SH-SY5Y (cell line): Measurements from ENCODE around the gene RAPGEF5.

Source experiments
- GATA2 ChIP-seq: IDR thresholded peaks from 2 replicates; pipeline ENCODE4 v1.6.1; 2011; ENCODE audit warnings: mild to moderate bottlenecking, low read depth, low read length
- GATA3 ChIP-seq: IDR thresholded peaks from 2 replicates; pipeline ENCODE4 v1.6.1; 2011; ENCODE audit warnings: low read depth, mild to moderate bottlenecking, low read length, moderate library complexity

RAPGEF5 gene

GRCh38 chr7:22251281-22251680, 105.7 kb downstream of the RAPGEF5 start:
- TF ChIP-seq GATA2 (no peak), GATA3 (no peak)

- TF ChIP-seq GATA3: no peak
- TF ChIP-seq GATA2: no peak
Observed at GRCh38 chr7:22250390-22250789, 106.6 kb downstream of the RAPGEF5 start.

GRCh38 chr7:22248111-22248809, 108.7 kb downstream of the RAPGEF5 start:
- TF ChIP-seq GATA2 (no peak), GATA3 (no peak)

GRCh38 chr7:22241805-22242390, 115.1 kb downstream of the RAPGEF5 start:
- TF ChIP-seq GATA3 (no peak), GATA2 (no peak)

- TF ChIP-seq GATA2 (no peak), GATA3 (no peak)
Observed at GRCh38 chr7:22240904-22241571, 115.9 kb downstream of the RAPGEF5 start.

- no peak for TF ChIP-seq GATA3
- no peak for TF ChIP-seq GATA2
Observed at GRCh38 chr7:22238354-22239311, 118.3 kb downstream of the RAPGEF5 start.

GRCh38 chr7:22235134-22235533, 121.8 kb downstream of the RAPGEF5 start:
- no peak for TF ChIP-seq GATA3
- TF ChIP-seq GATA2: no peak

- TF ChIP-seq GATA2 (peak; percentile 38), GATA3 (no peak)
Observed at GRCh38 chr7:22234227-22234626, 122.7 kb downstream of the RAPGEF5 start.

- TF ChIP-seq GATA3 (no peak), GATA2 (no peak)
Observed at GRCh38 chr7:22231806-22232205, 125.1 kb downstream of the RAPGEF5 start.

- TF ChIP-seq GATA2 (no peak), GATA3 (no peak)
Observed at GRCh38 chr7:22231141-22231540, 125.8 kb downstream of the RAPGEF5 start.

- TF ChIP-seq GATA2 (no peak), GATA3 (no peak)
Observed at GRCh38 chr7:22230238-22230637, 126.7 kb downstream of the RAPGEF5 start.

GRCh38 chr7:22229148-22229547, 127.8 kb downstream of the RAPGEF5 start:
- TF ChIP-seq GATA2 (no peak), GATA3 (no peak)

GRCh38 chr7:22223807-22224206, 133.1 kb downstream of the RAPGEF5 start:
- TF ChIP-seq GATA2 (no peak), GATA3 (no peak)

GRCh38 chr7:22220941-22221340, 136.0 kb downstream of the RAPGEF5 start:
- no peak for TF ChIP-seq GATA3
- no peak for TF ChIP-seq GATA2
